A673 (cell line): ENCODE results near the gene HS6ST2.

Source experiments
- EZH2 ChIP-seq: fragments of 200-600 bp; sonication (generic); IDR thresholded peaks from 2 replicates; pipeline ENCODE4 v1.6.1; 2017; ENCODE audit warnings: borderline replicate concordance, low read depth, mild to moderate bottlenecking, mixed read lengths, antibody characterized with exemption, low read length; ENCODE audit not compliant: poor library complexity, severe bottlenecking
- TF ChIP-seq, protein P1 (sequence below): fragments of 300-800, 200-600 bp; sonication (generic); conservative IDR thresholded peaks from 2 replicates; pipeline ENCODE4 v1.5.1; 2017; ENCODE audit warnings: low read depth, mild to moderate bottlenecking, antibody characterized with exemption, low read length, moderate library complexity, mixed read lengths

GRCh38 chrX:132694382-132694781, 264.0 kb downstream of the HS6ST2 start:
- TF ChIP-seq, protein P1, sequence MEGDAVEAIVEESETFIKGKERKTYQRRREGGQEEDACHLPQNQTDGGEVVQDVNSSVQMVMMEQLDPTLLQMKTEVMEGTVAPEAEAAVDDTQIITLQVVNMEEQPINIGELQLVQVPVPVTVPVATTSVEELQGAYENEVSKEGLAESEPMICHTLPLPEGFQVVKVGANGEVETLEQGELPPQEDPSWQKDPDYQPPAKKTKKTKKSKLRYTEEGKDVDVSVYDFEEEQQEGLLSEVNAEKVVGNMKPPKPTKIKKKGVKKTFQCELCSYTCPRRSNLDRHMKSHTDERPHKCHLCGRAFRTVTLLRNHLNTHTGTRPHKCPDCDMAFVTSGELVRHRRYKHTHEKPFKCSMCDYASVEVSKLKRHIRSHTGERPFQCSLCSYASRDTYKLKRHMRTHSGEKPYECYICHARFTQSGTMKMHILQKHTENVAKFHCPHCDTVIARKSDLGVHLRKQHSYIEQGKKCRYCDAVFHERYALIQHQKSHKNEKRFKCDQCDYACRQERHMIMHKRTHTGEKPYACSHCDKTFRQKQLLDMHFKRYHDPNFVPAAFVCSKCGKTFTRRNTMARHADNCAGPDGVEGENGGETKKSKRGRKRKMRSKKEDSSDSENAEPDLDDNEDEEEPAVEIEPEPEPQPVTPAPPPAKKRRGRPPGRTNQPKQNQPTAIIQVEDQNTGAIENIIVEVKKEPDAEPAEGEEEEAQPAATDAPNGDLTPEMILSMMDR, result no peak
- TF ChIP-seq EZH2, result no peak
